ENCODE measurements around the gene CAMTA1.
A peak's percentile ranks its signal among the peaks of the same experiment; 100 is the strongest.

Gene CAMTA1

DNA sequence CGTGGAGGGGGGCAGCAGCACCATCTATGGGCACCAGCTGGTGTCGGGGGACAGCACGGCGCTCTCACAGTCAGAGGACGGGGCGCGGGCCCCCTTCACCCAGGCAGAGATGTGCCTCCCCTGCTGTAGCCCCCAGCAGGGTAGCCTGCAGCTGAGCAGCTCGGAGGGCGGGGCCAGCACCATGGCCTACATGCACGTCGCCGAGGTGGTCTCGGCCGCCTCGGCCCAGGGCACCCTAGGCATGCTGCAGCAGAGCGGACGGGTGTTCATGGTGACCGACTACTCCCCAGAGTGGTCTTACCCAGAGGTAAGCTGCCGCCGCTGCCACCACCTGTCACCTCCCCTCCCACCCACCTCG, 879.6 kb downstream of the CAMTA1 start:
- Histone ChIP-seq H3K9ac (ENCODE audit: low read depth, low read length) (no peak overlapping the region), H3K4me1 (ENCODE audit: control insufficient read depth, insufficient read depth, low read length) (peaks cover 14% of the 10 kb centered on the region)

DNA sequence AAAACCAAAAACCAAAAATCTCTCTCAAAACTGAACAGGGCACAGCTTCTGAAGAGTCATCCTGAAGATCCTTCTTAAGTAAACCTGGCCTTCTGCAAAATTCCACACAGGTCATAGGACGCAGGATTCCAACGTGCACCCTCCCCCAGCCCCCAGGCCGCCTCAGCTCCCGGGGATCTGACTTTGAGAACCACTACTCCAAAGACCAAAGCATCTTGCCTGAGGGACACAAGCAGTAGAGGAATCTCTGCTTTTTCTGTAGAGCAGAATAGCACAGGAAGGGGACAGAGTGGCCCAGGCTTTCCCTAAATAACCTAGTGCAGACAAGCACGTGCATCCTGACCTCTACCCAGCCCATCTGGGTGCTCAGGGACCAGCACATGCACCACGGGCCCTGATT, 881.0 kb downstream of the CAMTA1 start:
- Histone ChIP-seq H3K9me3 (ENCODE audit: control insufficient read depth, insufficient read depth, low read length) (no peaks in the 10 kb centered on the region), H3K4me3 (ENCODE audit: low read depth, low read length) (no peak overlapping the region), H3K27me3 (ENCODE audit: control insufficient read depth, insufficient read depth, low read length) (no peaks in the 10 kb centered on the region), H3K4me1 (ENCODE audit: control insufficient read depth, insufficient read depth, low read length) (peaks cover 20% of the 10 kb centered on the region), H3K27ac (ENCODE audit: low read depth, low read length) (no peak overlapping the region), H3K36me3 (ENCODE audit: control insufficient read depth, insufficient read depth, low read length) (no peaks in the 10 kb centered on the region), H3K9ac (ENCODE audit: low read depth, low read length) (no peak overlapping the region)

More for the DNA sequence above, 879.6 kb downstream of the CAMTA1 start:
- Histone ChIP-seq H3K4me3 (ENCODE audit: low read depth, low read length) (no peak overlapping the region), H3K27me3 (ENCODE audit: control insufficient read depth, insufficient read depth, low read length) (no peaks in the 10 kb centered on the region), H3K27ac (ENCODE audit: low read depth, low read length) (no peak overlapping the region), H3K9me3 (ENCODE audit: control insufficient read depth, insufficient read depth, low read length) (no peaks in the 10 kb centered on the region), H3K36me3 (ENCODE audit: control insufficient read depth, insufficient read depth, low read length) (no peaks in the 10 kb centered on the region)

DNA sequence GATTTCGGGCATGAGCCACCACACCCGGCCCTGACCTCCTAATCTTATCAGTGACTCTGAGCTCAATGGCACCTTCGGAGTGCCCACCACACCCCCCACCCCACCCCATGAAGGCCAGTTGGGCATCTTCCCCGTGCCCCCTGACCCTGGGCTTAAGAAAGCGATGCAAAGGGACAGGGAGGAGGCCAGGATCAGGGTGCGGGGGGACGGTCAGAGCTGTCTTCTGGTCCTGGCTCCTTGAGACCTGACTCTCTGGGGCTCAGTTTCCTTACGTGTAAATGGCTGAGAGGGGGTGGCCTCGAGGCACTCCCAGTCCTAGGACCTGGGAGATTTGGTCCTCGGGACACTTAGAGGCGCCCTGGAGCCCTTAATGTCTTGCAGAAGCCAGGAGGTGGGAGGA, 881.9 kb downstream of the CAMTA1 start:
- H3K9me3 ChIP-seq (ENCODE audit: control insufficient read depth, insufficient read depth, low read length), result no peaks in the 10 kb centered on the region
- peaks cover 20% of the 10 kb centered on the region for H3K4me1 ChIP-seq (ENCODE audit: control insufficient read depth, insufficient read depth, low read length)
- H3K4me3 ChIP-seq (ENCODE audit: low read depth, low read length), result no peak overlapping the region
- H3K27me3 ChIP-seq (ENCODE audit: control insufficient read depth, insufficient read depth, low read length), result no peaks in the 10 kb centered on the region
- H3K27ac ChIP-seq (ENCODE audit: low read depth, low read length), result no peak overlapping the region
- no peaks in the 10 kb centered on the region for H3K36me3 ChIP-seq (ENCODE audit: control insufficient read depth, insufficient read depth, low read length)
- H3K9ac ChIP-seq (ENCODE audit: low read depth, low read length), result no peak overlapping the region

DNA sequence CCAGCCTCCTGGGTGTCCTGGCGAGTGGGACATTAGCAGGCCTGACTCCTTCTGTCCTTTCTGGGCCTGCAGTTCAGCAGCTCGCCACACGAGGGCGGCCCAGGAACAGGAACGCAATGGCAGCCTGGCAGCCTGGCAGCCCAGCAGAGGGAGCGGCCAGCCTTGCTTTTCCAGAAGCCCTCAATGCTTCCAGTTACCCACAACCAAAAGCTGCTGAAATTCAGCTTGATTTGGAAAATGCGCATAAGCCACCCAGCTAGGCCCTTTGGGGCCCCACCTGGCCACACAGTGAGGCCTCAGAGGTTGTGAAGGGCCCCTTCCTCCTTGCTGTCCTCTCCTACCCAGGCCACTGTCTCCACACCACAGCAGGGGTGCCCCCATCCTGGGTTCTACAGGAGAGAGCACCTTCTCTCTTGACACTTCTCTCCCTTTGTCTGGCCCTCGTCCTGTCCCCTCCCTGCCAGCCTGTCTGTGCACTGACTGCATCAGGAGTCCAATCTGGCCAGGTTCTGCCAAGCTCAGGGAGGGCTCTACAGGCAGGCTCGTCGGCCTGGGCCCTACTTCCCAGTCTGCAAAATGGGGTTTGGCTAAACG, 882.5 kb downstream of the CAMTA1 start:
- Histone ChIP-seq H3K4me1 (ENCODE audit: control insufficient read depth, insufficient read depth, low read length) (peaks cover 20% of the 10 kb centered on the region), H3K9ac (ENCODE audit: low read depth, low read length) (no peak overlapping the region), H3K4me3 (ENCODE audit: low read depth, low read length) (no peak overlapping the region), H3K36me3 (ENCODE audit: control insufficient read depth, insufficient read depth, low read length) (no peaks in the 10 kb centered on the region), H3K27ac (ENCODE audit: low read depth, low read length) (no peak overlapping the region), H3K9me3 (ENCODE audit: control insufficient read depth, insufficient read depth, low read length) (no peaks in the 10 kb centered on the region), H3K27me3 (ENCODE audit: control insufficient read depth, insufficient read depth, low read length) (no peaks in the 10 kb centered on the region)

DNA sequence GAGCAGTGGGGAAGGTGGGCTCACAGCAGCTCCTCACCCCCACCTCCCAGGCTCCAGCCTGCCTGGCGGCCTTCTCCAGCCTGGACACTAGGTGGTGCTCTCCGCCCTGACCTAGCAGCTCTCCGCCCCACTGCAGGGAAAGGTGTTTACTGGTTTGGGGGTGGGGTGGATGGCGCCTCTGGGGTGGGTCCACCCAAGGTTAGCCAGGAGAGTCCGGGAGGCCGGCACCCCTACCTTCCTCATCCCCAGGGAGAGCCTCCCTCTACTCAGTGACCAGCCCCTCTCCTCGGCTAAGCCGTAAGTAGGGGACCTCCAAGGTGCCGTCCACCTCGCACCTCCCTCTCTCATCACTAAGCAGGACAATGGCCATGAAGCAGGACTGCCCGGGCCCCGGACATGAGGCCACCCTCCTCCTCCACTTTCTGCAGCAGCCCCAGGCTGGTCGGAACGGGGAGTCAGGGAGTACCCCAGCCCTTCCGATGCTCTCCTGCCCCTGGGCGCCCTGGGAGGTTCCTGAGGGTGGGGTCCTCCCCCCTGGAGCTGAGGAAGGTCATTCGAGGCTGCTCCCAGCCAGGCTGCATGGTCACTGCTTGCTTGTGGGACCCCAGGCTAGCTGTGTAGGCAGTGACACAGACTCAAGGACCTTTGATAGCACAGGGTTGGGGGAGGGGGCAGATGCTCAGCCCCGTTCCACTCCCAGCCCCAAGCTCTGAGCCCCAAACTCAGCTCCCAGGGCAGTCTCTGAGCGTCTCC, 884.5 kb downstream of the CAMTA1 start:
- Histone ChIP-seq H3K4me3 (ENCODE audit: low read depth, low read length) (peak overlapping the region; percentile 39; the same call in 1 of the 2 replicates), H3K9me3 (ENCODE audit: control insufficient read depth, insufficient read depth, low read length) (no peaks in the 10 kb centered on the region), H3K27ac (ENCODE audit: low read depth, low read length) (no peak overlapping the region), H3K9ac (ENCODE audit: low read depth, low read length) (no peak overlapping the region), H3K4me1 (ENCODE audit: control insufficient read depth, insufficient read depth, low read length) (peaks cover 20% of the 10 kb centered on the region), H3K36me3 (ENCODE audit: control insufficient read depth, insufficient read depth, low read length) (no peaks in the 10 kb centered on the region), H3K27me3 (ENCODE audit: control insufficient read depth, insufficient read depth, low read length) (no peaks in the 10 kb centered on the region)

DNA sequence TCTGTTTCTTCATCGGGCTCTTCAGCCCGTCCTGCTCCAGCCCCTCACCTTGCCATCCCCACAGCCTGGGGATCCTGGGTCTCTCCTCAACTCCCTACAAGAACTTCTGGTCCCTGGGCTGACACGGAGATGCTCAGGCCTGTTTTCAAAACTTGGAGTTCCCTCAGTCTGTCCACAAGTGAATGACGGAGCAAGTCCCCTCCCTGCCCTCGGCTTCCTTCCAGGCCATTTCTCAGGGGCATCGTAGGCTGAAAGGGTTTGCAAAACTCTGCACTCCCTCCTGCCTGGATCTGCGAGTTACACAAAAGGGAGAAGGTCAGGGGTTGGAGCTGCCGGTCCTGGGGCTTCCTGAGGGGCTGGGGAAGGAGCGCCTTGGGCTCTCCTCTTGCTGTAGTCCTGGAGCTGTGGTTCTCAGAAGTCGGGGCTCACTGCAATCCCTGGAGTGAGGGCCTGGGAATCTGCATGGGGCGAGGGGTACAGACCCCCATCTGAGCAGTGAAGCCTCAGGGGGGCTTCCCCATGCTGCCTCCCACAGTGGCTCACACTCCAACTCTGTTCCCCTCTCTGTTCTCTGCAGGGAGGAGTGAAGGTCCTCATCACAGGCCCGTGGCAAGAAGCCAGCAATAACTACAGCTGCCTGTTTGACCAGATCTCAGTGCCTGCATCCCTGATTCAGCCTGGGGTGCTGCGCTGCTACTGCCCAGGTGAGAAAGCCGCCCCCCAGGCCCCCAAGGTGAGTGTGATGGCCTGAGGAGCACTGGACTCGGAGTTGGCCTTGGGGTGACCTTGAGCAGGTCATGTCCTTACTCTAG, 885.3 kb downstream of the CAMTA1 start:
- H3K27ac ChIP-seq (ENCODE audit: low read depth, low read length), result no peak overlapping the region
- H3K9ac ChIP-seq (ENCODE audit: low read depth, low read length), result no peak overlapping the region; the same call in 1 of the 2 replicates
- no peak overlapping the region for H3K4me3 ChIP-seq (ENCODE audit: low read depth, low read length)
- H3K4me1 ChIP-seq (ENCODE audit: control insufficient read depth, insufficient read depth, low read length), result peaks cover 20% of the 10 kb centered on the region
- no peaks in the 10 kb centered on the region for H3K9me3 ChIP-seq (ENCODE audit: control insufficient read depth, insufficient read depth, low read length)
- H3K36me3 ChIP-seq (ENCODE audit: control insufficient read depth, insufficient read depth, low read length), result no peaks in the 10 kb centered on the region
- no peaks in the 10 kb centered on the region for H3K27me3 ChIP-seq (ENCODE audit: control insufficient read depth, insufficient read depth, low read length)

DNA sequence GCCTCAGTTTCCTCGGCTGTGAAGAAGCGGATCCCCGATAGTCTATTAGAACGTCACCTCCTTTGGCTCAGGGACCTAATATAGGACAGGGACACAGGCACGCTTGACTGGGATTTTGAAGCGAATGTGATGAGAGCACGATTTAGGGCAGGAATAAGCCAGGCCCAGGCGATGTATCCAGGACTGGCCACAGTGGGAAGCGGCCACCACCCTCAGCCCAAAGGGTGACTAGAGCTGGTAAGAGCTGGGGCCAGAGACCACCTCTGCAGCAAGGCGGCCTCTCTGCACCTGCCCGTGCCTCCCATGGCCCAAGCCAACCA, 885.9 kb downstream of the CAMTA1 start:
- H3K36me3 ChIP-seq (ENCODE audit: control insufficient read depth, insufficient read depth, low read length), result no peaks in the 10 kb centered on the region
- H3K27ac ChIP-seq (ENCODE audit: low read depth, low read length), result no peak overlapping the region
- peaks cover 20% of the 10 kb centered on the region for H3K4me1 ChIP-seq (ENCODE audit: control insufficient read depth, insufficient read depth, low read length)
- no peak overlapping the region for H3K4me3 ChIP-seq (ENCODE audit: low read depth, low read length)
- H3K9me3 ChIP-seq (ENCODE audit: control insufficient read depth, insufficient read depth, low read length), result no peaks in the 10 kb centered on the region
- H3K9ac ChIP-seq (ENCODE audit: low read depth, low read length), result no peak overlapping the region
- no peaks in the 10 kb centered on the region for H3K27me3 ChIP-seq (ENCODE audit: control insufficient read depth, insufficient read depth, low read length)

DNA sequence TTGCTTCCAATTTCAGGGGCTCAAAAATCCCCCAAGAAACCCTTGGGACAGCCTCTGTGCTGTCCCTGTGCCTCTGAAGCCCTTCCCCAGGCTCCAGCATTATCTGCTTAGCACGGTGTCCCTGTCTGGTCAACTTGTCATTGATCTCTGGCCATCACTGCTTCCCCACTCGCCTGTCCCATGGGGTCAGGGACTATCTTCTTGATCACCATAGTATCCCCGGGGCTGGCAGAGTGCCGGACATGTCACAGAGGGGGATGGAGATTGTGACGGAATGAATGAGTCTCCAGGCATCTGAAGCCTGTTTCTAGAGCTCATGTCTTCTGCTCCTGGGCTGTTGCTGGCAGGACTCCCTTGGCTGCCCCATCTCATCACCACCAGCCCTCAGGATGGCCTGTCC, 886.4 kb downstream of the CAMTA1 start:
- Histone ChIP-seq H3K4me3 (ENCODE audit: low read depth, low read length) (no peak overlapping the region), H3K9ac (ENCODE audit: low read depth, low read length) (no peak overlapping the region), H3K27ac (ENCODE audit: low read depth, low read length) (no peak overlapping the region), H3K27me3 (ENCODE audit: control insufficient read depth, insufficient read depth, low read length) (no peaks in the 10 kb centered on the region), H3K9me3 (ENCODE audit: control insufficient read depth, insufficient read depth, low read length) (no peaks in the 10 kb centered on the region), H3K36me3 (ENCODE audit: control insufficient read depth, insufficient read depth, low read length) (no peaks in the 10 kb centered on the region), H3K4me1 (ENCODE audit: control insufficient read depth, insufficient read depth, low read length) (peaks cover 20% of the 10 kb centered on the region)

DNA sequence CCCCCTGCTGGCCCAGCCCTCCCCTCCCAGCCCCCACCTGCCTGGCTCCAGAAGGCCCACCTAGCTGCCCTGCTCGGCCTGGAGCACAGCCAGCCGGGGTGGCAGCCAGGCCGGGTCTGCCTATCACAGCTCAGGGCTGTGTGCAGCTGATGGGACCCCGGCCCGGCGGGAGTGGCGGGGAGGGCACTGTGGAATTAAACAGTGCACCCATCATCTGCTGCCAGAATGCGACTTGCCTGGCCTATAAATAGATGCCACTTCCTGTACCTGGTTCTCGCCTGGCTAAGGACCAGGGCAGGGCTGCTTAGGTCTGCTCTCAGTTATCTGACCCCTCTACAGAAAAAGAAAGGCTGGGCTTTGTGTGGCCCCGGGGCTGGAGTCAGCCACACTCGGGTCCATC, 887.6 kb downstream of the CAMTA1 start:
- H3K4me1 ChIP-seq (ENCODE audit: control insufficient read depth, insufficient read depth, low read length), result peaks cover 17% of the 10 kb centered on the region
- H3K27ac ChIP-seq (ENCODE audit: low read depth, low read length), result no peak overlapping the region
- H3K9me3 ChIP-seq (ENCODE audit: control insufficient read depth, insufficient read depth, low read length), result no peaks in the 10 kb centered on the region
- H3K9ac ChIP-seq (ENCODE audit: low read depth, low read length), result no peak overlapping the region
- H3K27me3 ChIP-seq (ENCODE audit: control insufficient read depth, insufficient read depth, low read length), result no peaks in the 10 kb centered on the region
- no peak overlapping the region for H3K4me3 ChIP-seq (ENCODE audit: low read depth, low read length)
- H3K36me3 ChIP-seq (ENCODE audit: control insufficient read depth, insufficient read depth, low read length), result no peaks in the 10 kb centered on the region

DNA sequence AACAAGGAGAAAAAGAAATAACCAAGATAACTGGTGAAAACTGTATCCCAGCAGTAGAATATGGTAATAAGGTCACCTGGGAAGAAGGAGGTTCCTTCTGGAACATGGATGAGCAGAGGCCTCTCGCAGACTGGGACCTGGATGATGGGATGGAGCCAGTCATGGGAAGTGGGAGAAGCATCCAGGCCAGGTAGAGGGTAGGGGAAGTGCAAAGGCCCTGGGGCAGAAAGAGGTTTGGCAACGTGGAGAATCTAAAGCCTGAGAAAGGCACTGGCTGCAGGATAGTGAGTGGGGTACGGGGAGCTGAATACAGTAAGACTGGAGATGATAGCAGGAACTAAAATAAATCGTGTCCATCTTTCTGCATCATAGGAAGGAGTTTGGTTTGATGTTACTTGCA, 889.7 kb downstream of the CAMTA1 start:
- H3K36me3 ChIP-seq (ENCODE audit: control insufficient read depth, insufficient read depth, low read length), result no peaks in the 10 kb centered on the region
- H3K27me3 ChIP-seq (ENCODE audit: control insufficient read depth, insufficient read depth, low read length), result peaks cover 19% of the 10 kb centered on the region
- H3K4me1 ChIP-seq (ENCODE audit: control insufficient read depth, insufficient read depth, low read length), result peaks cover 10% of the 10 kb centered on the region
- H3K9ac ChIP-seq (ENCODE audit: low read depth, low read length), result no peak overlapping the region
- no peak overlapping the region for H3K4me3 ChIP-seq (ENCODE audit: low read depth, low read length)
- H3K9me3 ChIP-seq (ENCODE audit: control insufficient read depth, insufficient read depth, low read length), result no peaks in the 10 kb centered on the region
- no peak overlapping the region for H3K27ac ChIP-seq (ENCODE audit: low read depth, low read length)

Measured in HUES48 (cell line).